SW 1271 (cell line): ENCODE data around the gene UTP3.
"Not testable (repeated sequence)": the region's sequence is repeated elsewhere in the genome, so short reads cannot be mapped to it uniquely, and the experiment has no call there.

ENCODE experiments used
- DNase-seq, 2 experiments: peaks; one replicate each; lab custom pipeline; 2025; lab: John Stamatoyannopoulos, UW

The UTP3 gene

DNA sequence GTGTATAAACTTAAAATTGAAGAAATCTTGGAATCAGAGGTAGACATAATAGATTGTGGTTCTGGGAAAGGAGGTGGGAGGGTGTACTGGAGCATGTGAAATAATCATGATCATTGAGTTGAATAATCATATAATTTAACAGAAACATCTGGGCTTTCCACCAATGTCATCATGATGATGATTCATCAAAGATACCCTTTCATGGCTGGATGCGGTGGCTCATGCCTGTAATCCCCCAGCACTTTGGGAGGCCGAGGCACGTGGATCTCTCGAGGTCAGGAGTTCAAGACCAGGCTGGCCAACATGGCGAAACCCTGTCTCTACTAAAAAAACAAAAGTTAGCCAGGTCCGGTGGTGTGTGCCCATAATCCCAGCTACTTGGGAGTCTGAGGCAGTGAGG lies 26.8 kb downstream of the UTP3 start:
- no peak for DNase-seq

DNA sequence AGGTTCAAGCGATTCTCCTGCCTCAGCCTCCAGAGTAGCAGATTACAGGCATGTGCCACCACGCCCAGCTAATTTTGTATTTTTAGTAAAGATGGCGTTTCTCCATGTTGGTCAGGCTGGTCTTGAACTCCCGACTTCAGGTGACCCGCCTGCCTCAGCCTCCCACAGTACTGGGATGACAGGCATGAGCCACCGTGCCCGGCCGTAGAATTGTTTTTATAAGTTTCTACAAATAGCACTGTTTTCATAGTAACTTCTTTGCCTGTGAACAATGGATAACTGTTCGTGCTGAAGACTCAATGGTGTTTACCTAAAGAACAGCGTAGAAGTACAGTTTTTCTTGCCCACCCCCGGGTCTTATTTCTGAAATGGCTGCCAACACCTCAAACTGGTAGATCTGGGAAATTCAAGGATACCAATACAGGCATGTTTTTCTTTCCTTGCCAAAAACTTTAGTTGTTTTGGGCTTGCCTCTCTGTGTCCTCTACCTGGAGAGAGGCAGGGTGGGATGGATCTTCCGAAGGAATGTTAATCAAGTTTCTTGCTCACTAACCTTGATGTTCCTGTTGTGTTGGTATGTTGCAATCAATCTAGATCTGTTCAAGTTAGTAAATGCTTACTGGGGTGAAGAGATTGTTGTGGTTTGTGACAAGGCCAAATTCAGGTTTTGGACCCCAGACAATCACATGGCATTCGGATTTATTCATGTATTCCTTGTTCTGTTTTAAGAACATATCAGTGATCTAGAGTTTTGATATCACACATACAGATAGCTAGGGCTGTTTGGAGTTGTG lies 30.7 kb downstream of the UTP3 start:
- no peak for DNase-seq

- no peak for DNase-seq
Measured at GRCh38 chr4:70721747-70722146, 33.4 kb downstream of the UTP3 start, which contains the start of gene RUFY3. TSS of gene RUFY3 (plus strand) at chr4:70721964. CDS start at chr4:70722574, 610 bp downstream.

- DNase-seq: no peak
Measured at GRCh38 chr4:70722199-70722791, 34.0 kb downstream of the UTP3 start.

GRCh38 chr4:70724463-70724862 lies 36.1 kb downstream of the UTP3 start:
- DNase-seq: no peak

DNA sequence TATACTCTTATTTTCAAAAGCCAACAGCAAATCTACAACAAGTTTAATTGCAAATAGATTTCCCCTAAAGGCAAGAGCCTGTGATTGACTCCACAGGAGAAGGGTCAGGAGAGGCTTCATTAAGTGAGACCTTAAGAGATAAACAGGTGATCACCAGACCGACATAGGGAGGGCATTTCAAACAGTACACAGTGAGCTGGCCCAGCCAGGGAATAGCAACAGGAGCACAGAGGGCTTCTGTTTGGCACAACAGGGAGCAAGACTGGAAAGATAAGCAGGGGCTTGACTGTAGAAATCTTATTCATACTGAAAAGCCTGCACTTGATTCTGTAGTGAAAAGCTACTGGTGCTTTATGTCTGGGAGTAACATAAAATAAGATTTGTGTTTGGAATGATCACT lies 37.3 kb downstream of the UTP3 start:
- DNase-seq: no peak

GRCh38 chr4:70726515-70726914 lies 38.2 kb downstream of the UTP3 start:
- DNase-seq: not testable (repeated sequence)

DNA sequence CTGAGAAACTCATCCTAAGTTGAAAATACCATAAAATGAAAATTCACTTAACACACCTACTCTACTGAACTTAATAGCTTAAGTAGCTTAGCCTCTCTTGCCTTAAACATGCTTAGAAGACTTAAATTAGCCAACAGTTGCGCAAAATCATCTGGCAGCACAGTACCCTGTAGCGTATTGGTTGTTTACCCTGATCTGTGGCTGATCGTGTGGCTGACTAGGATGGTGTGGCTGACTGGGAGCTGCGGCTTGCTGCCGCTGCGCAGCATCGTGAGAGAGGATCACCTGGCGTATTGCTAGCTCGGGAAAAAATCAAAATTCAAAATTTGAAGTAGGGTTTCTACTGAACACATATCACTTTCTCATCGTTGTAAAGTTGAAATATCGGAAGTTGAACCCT lies 39.8 kb downstream of the UTP3 start:
- no peak for DNase-seq

DNA sequence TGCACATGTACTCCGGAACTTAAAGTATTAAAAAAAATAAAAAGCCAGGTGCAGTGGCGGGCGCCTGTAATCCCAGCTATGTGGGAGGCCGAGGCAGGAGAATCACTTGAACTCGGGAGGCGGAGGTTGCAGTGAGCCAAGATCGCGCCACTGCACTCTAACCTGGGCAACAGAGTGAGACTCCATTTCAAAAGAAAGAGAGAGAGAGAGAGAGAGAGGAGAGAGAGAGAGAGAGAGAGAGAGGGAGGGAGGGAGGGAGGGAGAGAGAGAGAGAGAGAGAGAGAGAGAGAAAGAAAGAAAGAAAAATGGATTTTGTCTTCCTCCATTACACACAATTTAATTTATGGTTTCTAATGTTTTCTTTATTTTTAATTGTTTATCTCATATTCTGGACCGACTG lies 44.5 kb downstream of the UTP3 start:
- DNase-seq: not testable (repeated sequence)

DNA sequence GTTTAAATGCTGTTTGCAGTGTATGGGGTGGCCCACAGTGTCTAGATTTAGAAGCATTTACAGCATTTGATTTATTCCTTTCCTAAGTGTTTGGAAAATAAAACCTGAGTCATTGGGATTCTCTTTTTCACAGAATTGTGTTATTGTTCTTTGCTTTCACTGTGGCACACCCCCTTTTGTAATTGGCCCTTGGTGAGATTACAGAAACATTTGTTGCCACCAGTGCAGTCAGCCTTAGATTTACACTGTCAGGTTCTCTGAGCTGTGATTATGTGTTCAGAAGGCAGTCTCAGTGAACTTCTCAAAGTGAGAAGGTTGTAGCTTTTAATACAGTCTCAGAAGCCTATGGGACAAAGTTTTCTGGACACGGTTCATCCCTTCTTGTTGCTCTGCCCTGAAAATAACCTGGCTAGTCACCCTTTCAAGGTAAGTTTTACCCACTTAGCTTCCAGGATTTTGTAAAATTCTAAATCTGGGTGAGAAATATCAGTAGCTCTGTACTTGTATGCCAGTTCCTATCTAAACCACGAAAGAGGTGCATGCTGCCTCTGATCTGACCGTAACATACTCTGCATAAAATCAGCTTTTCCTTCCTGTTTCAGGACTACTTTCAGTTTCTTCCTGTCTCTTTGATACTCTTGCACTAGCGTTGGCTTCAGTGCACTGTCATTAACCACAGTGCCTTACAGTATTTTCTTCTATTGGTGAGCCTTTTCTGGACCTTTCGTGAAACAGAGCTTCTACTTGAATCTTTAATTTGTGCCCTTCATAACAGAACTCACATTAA lies 46.0 kb downstream of the UTP3 start:
- peak in 1 of 2 experiments; percentile 51 for DNase-seq

GRCh38 chr4:70734971-70735370 lies 46.6 kb downstream of the UTP3 start:
- peak in 1 of 2 experiments; percentile 23 for DNase-seq

DNA sequence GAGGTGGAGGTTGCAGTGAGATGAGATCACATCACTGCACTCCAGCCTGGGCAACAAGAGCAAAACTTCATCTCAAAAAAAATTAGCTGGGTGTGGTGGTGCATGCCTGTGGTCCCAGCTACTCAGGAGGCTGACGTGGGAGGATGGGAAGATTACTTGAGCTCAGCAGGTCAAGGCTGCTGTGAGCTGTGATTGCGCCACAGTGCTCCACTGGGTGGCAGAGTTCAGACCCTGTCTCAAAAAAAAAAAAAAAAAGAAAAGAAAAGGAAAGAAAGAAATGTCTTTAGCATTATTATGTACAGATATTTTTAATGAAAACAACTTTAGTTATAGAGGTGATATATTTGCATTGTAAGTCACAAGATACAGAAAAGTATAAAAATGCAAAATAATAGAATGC lies 47.6 kb downstream of the UTP3 start:
- peak; percentile 20 to 55 for DNase-seq

GRCh38 chr4:70737006-70737405 lies 48.7 kb downstream of the UTP3 start:
- no peak for DNase-seq

- DNase-seq: no peak
Measured at GRCh38 chr4:70737409-70737808, 49.1 kb downstream of the UTP3 start.

DNA sequence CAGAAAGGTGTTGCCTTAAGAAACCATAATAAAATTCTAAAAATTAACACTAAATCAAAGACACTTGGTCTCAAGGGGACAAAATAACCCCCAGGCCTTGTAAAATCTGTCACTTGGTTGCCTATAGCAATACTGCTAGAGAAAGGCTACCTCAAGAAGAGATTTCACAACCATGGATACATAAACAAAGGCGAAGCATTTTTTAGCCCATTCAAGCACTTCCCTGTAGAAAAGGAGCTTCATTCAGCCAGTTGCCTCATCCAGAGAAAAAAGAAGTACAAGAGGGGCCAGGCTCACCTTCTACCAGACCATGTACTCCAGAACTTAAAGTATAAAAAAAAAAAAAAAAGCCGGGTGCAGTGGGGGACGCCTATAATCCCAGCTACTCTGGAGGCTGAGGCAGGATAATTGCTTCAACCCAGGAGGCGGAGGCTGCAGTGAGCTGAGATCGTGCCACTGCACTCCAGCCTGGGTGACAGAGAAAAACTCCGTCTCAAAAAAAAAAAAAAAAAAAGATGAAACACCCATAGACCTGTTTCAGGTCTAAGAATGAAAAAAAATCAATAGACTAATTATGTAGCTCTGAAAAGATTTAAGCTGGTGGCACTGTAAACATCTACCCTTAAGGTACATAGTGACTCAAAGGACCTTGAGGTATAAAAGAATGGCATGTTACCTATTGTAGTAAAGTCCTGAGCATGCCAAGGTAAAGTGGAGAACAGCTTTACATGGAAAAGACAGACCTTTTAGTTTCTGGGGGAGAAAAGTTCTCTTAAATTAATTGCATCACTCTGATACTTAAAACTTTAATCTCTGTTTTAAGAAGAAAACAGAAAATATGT lies 51.4 kb downstream of the UTP3 start:
- DNase-seq: no peak
